Thoracic aorta (tissue), 2 donors: Measurements from ENCODE around the gene TIPARP. TPM values are rescaled to one million over a fixed set of nuclear protein-coding genes. Genes with fewer than 3 reads are reported as not detected.

Source experiments
- ATAC-seq: fragments of 150-250 bp; one replicate; pipeline ENCODE4 v1.8.0; 2017; ENCODE audit warnings: low read depth; ENCODE audit not compliant: insufficient number of reproducible peaks, low FRiP score
- DNase-seq: peaks from one replicate; pipeline ENCODE4 v3.0.0-alpha.2; 2020; ENCODE audit warnings: low spot score
- H3K27ac ChIP-seq, 2 donors: fragments of 200-600 bp; sonication (generic); 1 replicate in 1 of 2; 2 replicates in 1 of 2; pipeline ENCODE4 v1.5.1; 2016; ENCODE audit warnings: mild to moderate bottlenecking in 2 of 2, moderate library complexity in 2 of 2
- H3K27me3 ChIP-seq: fragments of 200-600 bp; sonication (generic); replicated peaks from 2 replicates; pipeline ENCODE4 v1.6.0; 2016; ENCODE audit warnings: mild to moderate bottlenecking; ENCODE audit not compliant: insufficient read depth
- H3K36me3 ChIP-seq: fragments of 200-600 bp; sonication (generic); one replicate; pipeline ENCODE4 v1.5.1; 2016
- H3K4me1 ChIP-seq, 2 donors: fragments of 200-600 bp; sonication (generic); 1 replicate in 1 of 2; 2 replicates in 1 of 2; pipeline versions ENCODE4 v1.5.1 to v1.6.0; 2016; ENCODE audit warnings: low read depth in 2 of 2, mild to moderate bottlenecking in 1 of 2; ENCODE audit not compliant: control insufficient read depth in 1 of 2
- H3K4me3 ChIP-seq: fragments of 200-600 bp; sonication (generic); 2 replicates; pipeline ENCODE4 v1.5.1; 2016; ENCODE audit warnings: mild to moderate bottlenecking
- H3K9me3 ChIP-seq: fragments of 200-600 bp; sonication (generic); 2 replicates; pipeline ENCODE4 v1.5.1; 2016
- CTCF ChIP-seq: fragments of 200-600 bp; sonication (generic); IDR thresholded peaks from one replicate; pipeline ENCODE4 v1.5.1; 2019; ENCODE audit warnings: antibody characterized with exemption
- total RNA-seq, 2 donors: library from RNA; depleted of rRNA; stranded (reverse); fragments of >200 nt; gene quantifications; one replicate each; pipeline versions ENCODE4 v1.1.0 to v1.2.3, GENCODE V29; 2016

Gene TIPARP
- total RNA-seq, 2 donors from 2014 or later, result 19.8 to 77.2 TPM

- Histone ChIP-seq H3K27me3 (no peaks in the 10 kb centered on the region), H3K36me3 (peaks cover 10% of the 10 kb centered on the region), H3K27ac (peak overlapping the region; percentile 91 to 98), H3K4me1 (peaks cover 24 to 48% of the 10 kb centered on the region in 2 donors), H3K9me3 (no peaks in the 10 kb centered on the region), H3K4me3 (peak overlapping the region; percentile 95)
- TF ChIP-seq CTCF, result no peak
- peak; percentile 40 for DNase-seq
- ATAC-seq, result no peak
Measured at GRCh38 chr3:156675830-156676767, 1.7 kb downstream of the TIPARP start.

- TF ChIP-seq CTCF, result no peak
- Histone ChIP-seq H3K27me3 (no peaks in the 10 kb centered on the region), H3K27ac (no peak overlapping the region), H3K36me3 (peaks cover 10% of the 10 kb centered on the region), H3K4me1 (peaks cover 32 to 57% of the 10 kb centered on the region in 2 donors), H3K4me3 (peak overlapping the region; percentile 95), H3K9me3 (no peaks in the 10 kb centered on the region)
- no peak for DNase-seq
- ATAC-seq, result no peak
Measured at GRCh38 chr3:156676768-156677479, 2.5 kb downstream of the TIPARP start.

- H3K4me3 ChIP-seq, result peak overlapping the region; percentile 95
- no peak for TF ChIP-seq CTCF
- no peak for DNase-seq
- H3K27ac ChIP-seq, result no peak overlapping the region
- H3K4me1 ChIP-seq, result peaks cover 35 to 63% of the 10 kb centered on the region in 2 donors
- ATAC-seq, result no peak
- peaks cover 10% of the 10 kb centered on the region for H3K36me3 ChIP-seq
- H3K27me3 ChIP-seq, result no peaks in the 10 kb centered on the region
- H3K9me3 ChIP-seq, result no peaks in the 10 kb centered on the region
Measured at GRCh38 chr3:156677536-156677935, 3.1 kb downstream of the TIPARP start.

GRCh38 chr3:156678197-156678596 lies 3.8 kb downstream of the TIPARP start:
- Histone ChIP-seq H3K9me3 (no peaks in the 10 kb centered on the region), H3K36me3 (peaks cover 10% of the 10 kb centered on the region), H3K4me3 (no peak overlapping the region), H3K27me3 (no peaks in the 10 kb centered on the region), H3K4me1 (peaks cover 36 to 69% of the 10 kb centered on the region in 2 donors), H3K27ac (no peak overlapping the region)
- DNase-seq (no peak), ATAC-seq (no peak)
- TF ChIP-seq CTCF, result no peak
